Measurements from ENCODE around the gene KHDRBS2. TPM values are rescaled to one million over a fixed set of nuclear protein-coding genes. Genes with fewer than 3 reads are reported as not detected.

Gene KHDRBS2
- polyA plus RNA-seq, 1 experiment = not detected

DNA sequence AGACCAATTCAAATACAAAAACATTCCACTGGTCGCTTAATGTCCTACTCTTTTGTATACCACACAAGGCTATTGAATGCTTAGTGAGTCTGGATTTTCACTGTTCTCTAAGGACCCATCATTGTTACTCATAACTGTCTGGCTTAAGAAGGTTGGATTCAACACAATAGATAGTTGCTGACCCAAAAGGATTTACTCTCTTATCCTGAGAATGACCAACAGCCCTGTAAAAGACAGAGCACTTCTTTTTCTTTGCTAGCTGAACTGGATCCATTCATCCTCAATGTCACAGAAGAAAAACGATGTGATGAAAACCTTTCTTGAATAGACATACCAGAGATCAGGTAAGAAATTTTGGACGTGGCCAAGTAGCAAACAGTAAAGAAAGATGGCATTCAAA, 645.6 kb downstream of the KHDRBS2 start:
- ChIA-PET POLR2A (no interaction called here), CTCF (no interaction called here)
- TF ChIP-seq, protein P1, sequence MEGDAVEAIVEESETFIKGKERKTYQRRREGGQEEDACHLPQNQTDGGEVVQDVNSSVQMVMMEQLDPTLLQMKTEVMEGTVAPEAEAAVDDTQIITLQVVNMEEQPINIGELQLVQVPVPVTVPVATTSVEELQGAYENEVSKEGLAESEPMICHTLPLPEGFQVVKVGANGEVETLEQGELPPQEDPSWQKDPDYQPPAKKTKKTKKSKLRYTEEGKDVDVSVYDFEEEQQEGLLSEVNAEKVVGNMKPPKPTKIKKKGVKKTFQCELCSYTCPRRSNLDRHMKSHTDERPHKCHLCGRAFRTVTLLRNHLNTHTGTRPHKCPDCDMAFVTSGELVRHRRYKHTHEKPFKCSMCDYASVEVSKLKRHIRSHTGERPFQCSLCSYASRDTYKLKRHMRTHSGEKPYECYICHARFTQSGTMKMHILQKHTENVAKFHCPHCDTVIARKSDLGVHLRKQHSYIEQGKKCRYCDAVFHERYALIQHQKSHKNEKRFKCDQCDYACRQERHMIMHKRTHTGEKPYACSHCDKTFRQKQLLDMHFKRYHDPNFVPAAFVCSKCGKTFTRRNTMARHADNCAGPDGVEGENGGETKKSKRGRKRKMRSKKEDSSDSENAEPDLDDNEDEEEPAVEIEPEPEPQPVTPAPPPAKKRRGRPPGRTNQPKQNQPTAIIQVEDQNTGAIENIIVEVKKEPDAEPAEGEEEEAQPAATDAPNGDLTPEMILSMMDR (IDR thresholded peaks at IDR 0.05; ENCODE audit: insufficient read depth, low read depth, low read length) = no peak
- H3K4me3 ChIP-seq (ENCODE audit: low read depth, low read length) = no peak overlapping the region
- H3K27me3 ChIP-seq (ENCODE audit: control insufficient read depth, insufficient read depth, low read length) = no peaks in the 10 kb centered on the region
- H3K36me3 ChIP-seq (ENCODE audit: control insufficient read depth, insufficient read depth, low read length) = no peaks in the 10 kb centered on the region
- no peak for DNase-seq (ENCODE audit: low read depth)
